ENCODE results near the gene GAS7. TPM values are rescaled to one million over a fixed set of nuclear protein-coding genes. Genes with fewer than 3 reads are reported as not detected.

The GAS7 gene
- total RNA-seq, 3 donors from 2014 or later (not counting 1 experiment from before 2014, with no cell fraction given): 70.7 to 89.1 (median 84.8) TPM

- ATAC-seq (no peak), DNase-seq (no peak)
- no peaks in the 10 kb centered on the region for H3K27me3 Mint-ChIP-seq (ENCODE audit: low read depth in 2 of 2)
- peaks cover 8 to 30% of the 10 kb centered on the region in 2 donors for H3K4me1 Mint-ChIP-seq
- TF ChIP-seq CTCF (IDR thresholded peaks at IDR 0.05): no peak
- Histone ChIP-seq H3K36me3 (ENCODE audit: control insufficient read depth, insufficient read depth, low read length) (no peaks in the 10 kb centered on the region), H3K27ac (ENCODE audit: low read length) (no peak overlapping the region), H3K27me3 (ENCODE audit: control insufficient read depth, insufficient read depth, low read length) (no peaks in the 10 kb centered on the region), H3K4me1 (ENCODE audit: control insufficient read depth, insufficient read depth, low read length) (peaks cover 35% of the 10 kb centered on the region), H3K4me3 (ENCODE audit: low read length) (no peak overlapping the region), H3K9me3 (ENCODE audit: control insufficient read depth, insufficient read depth, low read length) (no peaks in the 10 kb centered on the region)
- H3K9me3 Mint-ChIP-seq: no peaks in the 10 kb centered on the region
- intact Hi-C loops (cut with micrococcal nuclease): no loop called here
- H3K4me3 Mint-ChIP-seq: no peak overlapping the region
- 100% methylated on average over 2 of the region's 2 CpGs for WGBS (ENCODE audit: insufficient coverage)
- no peak overlapping the region for H3K27ac Mint-ChIP-seq
- H3K36me3 Mint-ChIP-seq: no peaks in the 10 kb centered on the region
Observed at GRCh38 chr17:10141436-10141835, 57.0 kb downstream of the GAS7 start.

- WGBS (ENCODE audit: insufficient coverage): 93% methylated on average over 2 of the region's 2 CpGs
- no peaks in the 10 kb centered on the region for H3K27me3 Mint-ChIP-seq (ENCODE audit: low read depth in 2 of 2)
- TF ChIP-seq CTCF (IDR thresholded peaks at IDR 0.05): no peak
- DNase-seq (no peak), ATAC-seq (no peak)
- Histone ChIP-seq H3K4me3 (ENCODE audit: low read length) (no peak overlapping the region), H3K27ac (ENCODE audit: low read length) (no peak overlapping the region), H3K9me3 (ENCODE audit: control insufficient read depth, insufficient read depth, low read length) (no peaks in the 10 kb centered on the region), H3K27me3 (ENCODE audit: control insufficient read depth, insufficient read depth, low read length) (no peaks in the 10 kb centered on the region), H3K4me1 (ENCODE audit: control insufficient read depth, insufficient read depth, low read length) (peaks cover 35% of the 10 kb centered on the region), H3K36me3 (ENCODE audit: control insufficient read depth, insufficient read depth, low read length) (no peaks in the 10 kb centered on the region)
- no peak overlapping the region for H3K4me3 Mint-ChIP-seq
- no peaks in the 10 kb centered on the region for H3K36me3 Mint-ChIP-seq
- H3K9me3 Mint-ChIP-seq: no peaks in the 10 kb centered on the region
- H3K27ac Mint-ChIP-seq: no peak overlapping the region
- intact Hi-C loops (cut with micrococcal nuclease): no loop called here
- peaks cover 15 to 34% of the 10 kb centered on the region in 2 donors for H3K4me1 Mint-ChIP-seq
Observed at GRCh38 chr17:10139577-10139976, 58.8 kb downstream of the GAS7 start.

- no peaks in the 10 kb centered on the region for H3K36me3 Mint-ChIP-seq
- ATAC-seq: no peak
- no peak overlapping the region for H3K4me3 ChIP-seq (ENCODE audit: low read length)
- no peaks in the 10 kb centered on the region for H3K36me3 ChIP-seq (ENCODE audit: control insufficient read depth, insufficient read depth, low read length)
- H3K27ac ChIP-seq (ENCODE audit: low read length): no peak overlapping the region
- DNase-seq: no peak
- H3K9me3 ChIP-seq (ENCODE audit: control insufficient read depth, insufficient read depth, low read length): no peaks in the 10 kb centered on the region
- no peak for TF ChIP-seq CTCF (IDR thresholded peaks at IDR 0.05)
- intact Hi-C loops (cut with micrococcal nuclease): no loop called here
- WGBS (ENCODE audit: insufficient coverage): 89% methylated on average over 15 of the region's 15 CpGs
- no peaks in the 10 kb centered on the region for H3K27me3 Mint-ChIP-seq (ENCODE audit: low read depth in 2 of 2)
- H3K4me1 Mint-ChIP-seq: peaks cover 15 to 27% of the 10 kb centered on the region in 2 donors
- no peak overlapping the region for H3K4me3 Mint-ChIP-seq
- H3K27ac Mint-ChIP-seq: peak overlapping the region in 1 of 2 donors; percentile 17
- no peaks in the 10 kb centered on the region for H3K9me3 Mint-ChIP-seq
- H3K27me3 ChIP-seq (ENCODE audit: control insufficient read depth, insufficient read depth, low read length): no peaks in the 10 kb centered on the region
- peaks cover 26% of the 10 kb centered on the region for H3K4me1 ChIP-seq (ENCODE audit: control insufficient read depth, insufficient read depth, low read length)
Observed at GRCh38 chr17:10136258-10136981, 62.0 kb downstream of the GAS7 start.

Measured in natural killer cell (primary cell).